ENCODE measurements around the gene LPIN2. TPM values are rescaled to one million over a fixed set of nuclear protein-coding genes. Genes with fewer than 3 reads are reported as not detected.
A peak's percentile ranks its signal among the peaks of the same experiment; 100 is the strongest.

The LPIN2 gene
- total and polyA plus RNA-seq, 3 donors from 2014 or later, result 56.0 to 141 (median 109) TPM

DNA sequence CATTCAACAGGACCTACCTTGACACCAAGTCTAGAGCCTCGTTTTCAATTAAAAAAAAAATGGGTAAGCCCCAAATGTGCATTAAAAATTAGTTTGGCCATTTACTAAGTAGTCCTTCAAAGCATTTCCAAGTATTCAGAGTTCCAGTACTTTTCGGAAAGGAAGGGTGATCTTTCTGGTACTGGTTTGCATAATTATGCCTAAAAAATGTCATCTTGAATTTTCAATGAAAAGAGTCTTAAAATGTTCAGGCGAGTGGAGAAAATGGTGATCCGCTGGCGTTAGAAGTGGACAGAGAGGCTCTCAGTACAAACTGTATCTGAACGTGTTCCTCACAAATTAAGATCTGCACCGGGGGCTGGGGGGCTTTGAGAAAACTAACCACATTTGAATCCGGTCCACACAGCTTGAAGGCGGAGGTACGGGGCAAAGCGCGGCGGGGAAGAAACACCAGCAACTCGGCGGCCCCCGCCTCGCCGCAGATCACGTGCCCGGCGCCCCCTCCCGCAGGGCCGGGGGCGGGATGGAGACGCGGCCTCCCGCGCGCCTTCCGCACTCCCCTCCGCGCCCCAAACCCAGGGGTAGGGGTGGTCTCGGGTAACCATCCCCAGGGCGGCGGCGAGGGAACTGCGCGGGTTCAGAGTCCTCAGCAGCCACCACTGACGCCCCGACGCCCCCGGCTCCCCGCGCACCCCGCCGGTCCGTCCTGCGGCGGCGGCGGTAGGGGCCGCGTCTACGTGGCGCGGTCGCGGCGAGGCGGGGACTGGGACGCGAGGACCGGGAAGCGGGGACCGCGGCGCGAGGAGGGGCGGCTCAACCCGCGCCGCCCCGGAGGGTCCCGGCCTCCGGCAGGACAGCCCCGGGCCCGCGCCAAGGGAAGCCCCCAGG lies 564 bp downstream of the LPIN2 start:
- WGBS, 2 donors, result 0% methylated on average over 13 to 39 of the region's 78 CpGs
- no peaks in the 10 kb centered on the region for H3K27me3 ChIP-seq
- no peaks in the 10 kb centered on the region for H3K9me3 ChIP-seq
- H3K4me3 ChIP-seq, result peak overlapping the region; percentile 83 to 94
- no peak for TF ChIP-seq POLR2A (IDR thresholded peaks at IDR 0.05)
- TF ChIP-seq, protein P1, sequence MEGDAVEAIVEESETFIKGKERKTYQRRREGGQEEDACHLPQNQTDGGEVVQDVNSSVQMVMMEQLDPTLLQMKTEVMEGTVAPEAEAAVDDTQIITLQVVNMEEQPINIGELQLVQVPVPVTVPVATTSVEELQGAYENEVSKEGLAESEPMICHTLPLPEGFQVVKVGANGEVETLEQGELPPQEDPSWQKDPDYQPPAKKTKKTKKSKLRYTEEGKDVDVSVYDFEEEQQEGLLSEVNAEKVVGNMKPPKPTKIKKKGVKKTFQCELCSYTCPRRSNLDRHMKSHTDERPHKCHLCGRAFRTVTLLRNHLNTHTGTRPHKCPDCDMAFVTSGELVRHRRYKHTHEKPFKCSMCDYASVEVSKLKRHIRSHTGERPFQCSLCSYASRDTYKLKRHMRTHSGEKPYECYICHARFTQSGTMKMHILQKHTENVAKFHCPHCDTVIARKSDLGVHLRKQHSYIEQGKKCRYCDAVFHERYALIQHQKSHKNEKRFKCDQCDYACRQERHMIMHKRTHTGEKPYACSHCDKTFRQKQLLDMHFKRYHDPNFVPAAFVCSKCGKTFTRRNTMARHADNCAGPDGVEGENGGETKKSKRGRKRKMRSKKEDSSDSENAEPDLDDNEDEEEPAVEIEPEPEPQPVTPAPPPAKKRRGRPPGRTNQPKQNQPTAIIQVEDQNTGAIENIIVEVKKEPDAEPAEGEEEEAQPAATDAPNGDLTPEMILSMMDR (IDR thresholded peaks at IDR 0.05), result no peak
- peak overlapping the region; percentile 96 to 99 for H3K27ac ChIP-seq
- peaks cover 16% of the 10 kb centered on the region for H3K4me1 ChIP-seq
- peak; percentile 75 for DNase-seq
- H3K36me3 ChIP-seq (ENCODE audit: low read depth, missing control alignments), result no peaks in the 10 kb centered on the region
- intact Hi-C loops (cut with DNase I; ENCODE audit: low total_unique reads), result loop anchor here (10.0 kb wide), 1 partner anchor 232 kb away; the partner anchor contains the start of gene MYL12A

DNA sequence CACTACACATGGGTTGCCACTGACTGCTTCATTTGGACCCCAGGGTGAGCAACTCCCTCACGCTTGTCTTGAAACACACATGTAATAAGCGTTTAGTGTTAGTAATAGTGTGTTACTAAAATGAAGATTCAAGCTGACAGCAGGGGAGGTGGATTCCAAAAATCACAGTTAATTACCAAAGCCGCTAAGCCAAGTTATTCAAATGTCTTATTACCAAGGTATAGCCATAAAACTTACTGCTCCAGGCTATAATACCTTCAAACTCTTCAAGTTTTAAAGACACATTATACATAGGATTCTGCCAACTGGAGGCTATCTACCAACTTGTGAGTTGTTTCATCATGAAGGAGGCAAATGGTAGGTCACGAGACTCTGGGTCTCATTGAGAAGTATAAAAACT lies 2.9 kb downstream of the LPIN2 start:
- Histone ChIP-seq H3K27ac (no peak overlapping the region), H3K4me3 (no peak overlapping the region), H3K9me3 (no peaks in the 10 kb centered on the region), H3K36me3 (ENCODE audit: low read depth, missing control alignments) (no peaks in the 10 kb centered on the region), H3K27me3 (no peaks in the 10 kb centered on the region), H3K4me1 (peaks cover 16% of the 10 kb centered on the region)
- WGBS, 2 donors, result 86 to 89% methylated on average over 4 of the region's 4 CpGs
- TF ChIP-seq, protein P1 (IDR thresholded peaks at IDR 0.05), result no peak
- TF ChIP-seq POLR2A (IDR thresholded peaks at IDR 0.05), result no peak
- intact Hi-C loops (cut with DNase I; ENCODE audit: low total_unique reads), result loop anchor here (10.0 kb wide), 1 partner anchor 235 kb away; the partner anchor contains the start of gene MYL12A
- no peak for DNase-seq

DNA sequence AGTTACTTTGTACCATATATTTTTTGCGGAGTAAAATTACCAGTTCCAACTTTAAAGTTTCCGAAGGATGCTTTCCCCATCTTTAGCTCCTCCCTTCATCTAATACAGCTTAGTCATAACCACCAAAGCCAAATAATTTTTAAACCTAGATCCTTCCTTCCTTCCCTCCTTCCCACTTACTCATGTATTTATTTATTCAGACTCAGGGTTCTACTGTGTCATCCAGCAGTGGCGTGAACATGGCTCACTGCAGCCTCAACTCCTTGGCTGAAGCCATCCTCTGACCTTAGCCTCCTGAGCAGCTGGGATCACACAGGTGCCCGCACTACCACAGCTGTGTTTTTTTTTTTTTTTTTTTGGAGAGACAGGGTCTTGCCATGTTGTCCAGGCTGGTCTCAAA lies 4.4 kb downstream of the LPIN2 start:
- WGBS, 2 donors, result 79 to 87% methylated on average over 4 of the region's 4 CpGs
- H3K27me3 ChIP-seq, result no peaks in the 10 kb centered on the region
- TF ChIP-seq, protein P1 (IDR thresholded peaks at IDR 0.05), result no peak
- TF ChIP-seq POLR2A (IDR thresholded peaks at IDR 0.05), result no peak
- H3K36me3 ChIP-seq (ENCODE audit: low read depth, missing control alignments), result no peaks in the 10 kb centered on the region
- H3K9me3 ChIP-seq, result no peaks in the 10 kb centered on the region
- peaks cover 16% of the 10 kb centered on the region for H3K4me1 ChIP-seq
- intact Hi-C loops (cut with DNase I; ENCODE audit: low total_unique reads), result no loop called here
- H3K27ac ChIP-seq, result no peak overlapping the region
- H3K4me3 ChIP-seq, result no peak overlapping the region
- no peak for DNase-seq

DNA sequence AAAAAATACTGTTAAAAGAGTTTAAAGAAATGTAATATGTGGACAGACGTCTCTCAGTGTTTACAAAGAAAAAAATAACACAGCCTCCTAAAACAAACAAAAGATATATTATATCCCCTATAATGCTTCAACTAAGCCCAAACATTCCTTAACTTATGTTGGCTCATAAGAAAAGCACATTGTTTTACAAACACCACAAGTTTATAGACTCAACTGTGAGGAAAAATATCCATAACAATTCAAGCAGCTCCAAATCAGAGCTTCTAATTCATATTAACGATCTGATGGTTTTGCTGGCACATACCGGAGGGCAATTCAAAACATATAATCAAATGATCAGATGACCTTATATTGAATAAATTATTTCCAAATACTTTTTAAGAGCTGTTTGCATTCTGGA lies 5.5 kb downstream of the LPIN2 start:
- intact Hi-C loops (cut with DNase I; ENCODE audit: low total_unique reads), result no loop called here
- Histone ChIP-seq H3K27me3 (no peaks in the 10 kb centered on the region), H3K4me3 (no peak overlapping the region), H3K36me3 (ENCODE audit: low read depth, missing control alignments) (no peaks in the 10 kb centered on the region), H3K9me3 (no peaks in the 10 kb centered on the region), H3K4me1 (peaks cover 20% of the 10 kb centered on the region), H3K27ac (no peak overlapping the region)
- TF ChIP-seq, protein P1 (IDR thresholded peaks at IDR 0.05), result no peak
- TF ChIP-seq POLR2A (IDR thresholded peaks at IDR 0.05), result no peak
- DNase-seq, result no peak
- WGBS, 2 donors, result 79 to 86% methylated on average over 3 of the region's 3 CpGs

All from testis (tissue), 3 donors.